ENCODE measurements around the gene CCDC24. TPM values are rescaled to one million over a fixed set of nuclear protein-coding genes. Genes with fewer than 3 reads are reported as not detected.

Gene CCDC24
- polyA plus RNA-seq, 2 of the 4 experiments (the other 2 are of a cell fraction), result 2.0 to 10.2 TPM

- TF ChIP-seq CEBPB (IDR thresholded peaks at IDR 0.05) (no peak), PBX3 (IDR thresholded peaks at IDR 0.05) (no peak), RCOR1 (IDR thresholded peaks at IDR 0.05; ENCODE audit: low read depth, low read length) (no peak)
- TF ChIP-seq, protein P1, sequence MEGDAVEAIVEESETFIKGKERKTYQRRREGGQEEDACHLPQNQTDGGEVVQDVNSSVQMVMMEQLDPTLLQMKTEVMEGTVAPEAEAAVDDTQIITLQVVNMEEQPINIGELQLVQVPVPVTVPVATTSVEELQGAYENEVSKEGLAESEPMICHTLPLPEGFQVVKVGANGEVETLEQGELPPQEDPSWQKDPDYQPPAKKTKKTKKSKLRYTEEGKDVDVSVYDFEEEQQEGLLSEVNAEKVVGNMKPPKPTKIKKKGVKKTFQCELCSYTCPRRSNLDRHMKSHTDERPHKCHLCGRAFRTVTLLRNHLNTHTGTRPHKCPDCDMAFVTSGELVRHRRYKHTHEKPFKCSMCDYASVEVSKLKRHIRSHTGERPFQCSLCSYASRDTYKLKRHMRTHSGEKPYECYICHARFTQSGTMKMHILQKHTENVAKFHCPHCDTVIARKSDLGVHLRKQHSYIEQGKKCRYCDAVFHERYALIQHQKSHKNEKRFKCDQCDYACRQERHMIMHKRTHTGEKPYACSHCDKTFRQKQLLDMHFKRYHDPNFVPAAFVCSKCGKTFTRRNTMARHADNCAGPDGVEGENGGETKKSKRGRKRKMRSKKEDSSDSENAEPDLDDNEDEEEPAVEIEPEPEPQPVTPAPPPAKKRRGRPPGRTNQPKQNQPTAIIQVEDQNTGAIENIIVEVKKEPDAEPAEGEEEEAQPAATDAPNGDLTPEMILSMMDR (IDR thresholded peaks at IDR 0.05), result peak; percentile 9; the same call in 1 of the 3 replicates
- ATAC-seq (peak; percentile 3 to 6; a peak in 3 of 6 replicates), FAIRE-seq (no peak), DNase-seq (ENCODE audit: low read depth in 1 of 2, low spot score in 1 of 2) (no peak)
- H3K4me3 ChIP-seq, result peak overlapping the region; percentile 84
- POLR2A ChIA-PET, result no interaction called here
- CTCF ChIA-PET, result interaction anchor here (0.9 to 4.1 kb wide), 3 partner anchors 13 to 227 kb away, joined by 3 to 18 read pairs (median 7); no protein-coding TSS in a partner anchor
- WGBS (ENCODE audit: missing lambda C conversion rate), result 71% methylated on average over 14 of the region's 19 CpGs
- H3K27ac ChIP-seq, result peak overlapping the region; percentile 87 to 89
- H3K4me2 ChIP-seq, result peak overlapping the region; percentile 98
- no peaks in the 10 kb centered on the region for H3K9me3 ChIP-seq
- H3K4me1 ChIP-seq, result peaks cover 37% of the 10 kb centered on the region
Measured at GRCh38 chr1:43990271-43991199, 864 bp upstream of the CCDC24 start.

DNA sequence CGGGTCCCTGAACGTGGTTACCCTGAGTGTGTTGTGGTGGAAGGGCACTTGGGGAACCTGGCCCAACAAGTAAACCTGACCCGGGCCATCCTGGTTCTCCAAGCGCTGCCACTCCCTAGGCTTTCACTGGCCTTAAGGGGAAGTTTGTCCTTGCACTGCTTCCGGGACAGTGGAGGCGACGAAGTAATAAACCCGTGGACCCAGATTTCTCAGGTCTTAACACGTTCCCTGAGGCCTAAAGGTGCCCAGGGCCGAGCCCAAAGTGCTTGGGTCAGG, 261 bp upstream of the CCDC24 start:
- POLR2A ChIA-PET, result no interaction called here
- Histone ChIP-seq H3K4me1 (peaks cover 31% of the 10 kb centered on the region), H3K4me2 (peak overlapping the region; percentile 98), H3K9me3 (no peaks in the 10 kb centered on the region), H3K4me3 (peak overlapping the region; percentile 84), H3K27ac (peak overlapping the region; percentile 87 to 89)
- 0% methylated on average over 3 of the region's 10 CpGs for WGBS (ENCODE audit: missing lambda C conversion rate)
- no peak for DNase-seq (ENCODE audit: low read depth in 1 of 2, low spot score in 1 of 2)
- TF ChIP-seq, protein P2, sequence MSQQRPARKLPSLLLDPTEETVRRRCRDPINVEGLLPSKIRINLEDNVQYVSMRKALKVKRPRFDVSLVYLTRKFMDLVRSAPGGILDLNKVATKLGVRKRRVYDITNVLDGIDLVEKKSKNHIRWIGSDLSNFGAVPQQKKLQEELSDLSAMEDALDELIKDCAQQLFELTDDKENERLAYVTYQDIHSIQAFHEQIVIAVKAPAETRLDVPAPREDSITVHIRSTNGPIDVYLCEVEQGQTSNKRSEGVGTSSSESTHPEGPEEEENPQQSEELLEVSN (IDR thresholded peaks at IDR 0.05; ENCODE audit: borderline replicate concordance, low read depth), result no peak
- no peak for TF ChIP-seq HEYL (CRISPR knock-in tag; IDR thresholded peaks at IDR 0.05)
- 0 out of 2 replicates have a peak, but pooled peaks have one; percentile 46 for TF ChIP-seq FOSB (CRISPR knock-in tag; IDR thresholded peaks at IDR 0.05)
- no peak for TF ChIP-seq GATA3 (IDR thresholded peaks at IDR 0.05; ENCODE audit: borderline replicate concordance)
- no peak for TF ChIP-seq RNF2 (IDR thresholded peaks at IDR 0.05; ENCODE audit: borderline replicate concordance, low read depth)
- TF ChIP-seq, protein P3, sequence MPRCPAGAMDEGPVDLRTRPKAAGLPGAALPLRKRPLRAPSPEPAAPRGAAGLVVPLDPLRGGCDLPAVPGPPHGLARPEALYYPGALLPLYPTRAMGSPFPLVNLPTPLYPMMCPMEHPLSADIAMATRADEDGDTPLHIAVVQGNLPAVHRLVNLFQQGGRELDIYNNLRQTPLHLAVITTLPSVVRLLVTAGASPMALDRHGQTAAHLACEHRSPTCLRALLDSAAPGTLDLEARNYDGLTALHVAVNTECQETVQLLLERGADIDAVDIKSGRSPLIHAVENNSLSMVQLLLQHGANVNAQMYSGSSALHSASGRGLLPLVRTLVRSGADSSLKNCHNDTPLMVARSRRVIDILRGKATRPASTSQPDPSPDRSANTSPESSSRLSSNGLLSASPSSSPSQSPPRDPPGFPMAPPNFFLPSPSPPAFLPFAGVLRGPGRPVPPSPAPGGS (IDR thresholded peaks at IDR 0.05), result 0 out of 3 replicates have a peak, but pooled peaks have one; percentile 15
- TF ChIP-seq JUNB (IDR thresholded peaks at IDR 0.05), result no peak
- no peak for TF ChIP-seq TP53 (CRISPR knock-in tag; IDR thresholded peaks at IDR 0.05)
- TF ChIP-seq KDM1A (IDR thresholded peaks at IDR 0.05; ENCODE audit: low read depth), result no peak
- TF ChIP-seq PBX3 (IDR thresholded peaks at IDR 0.05), result no peak
- TF ChIP-seq, protein P4, sequence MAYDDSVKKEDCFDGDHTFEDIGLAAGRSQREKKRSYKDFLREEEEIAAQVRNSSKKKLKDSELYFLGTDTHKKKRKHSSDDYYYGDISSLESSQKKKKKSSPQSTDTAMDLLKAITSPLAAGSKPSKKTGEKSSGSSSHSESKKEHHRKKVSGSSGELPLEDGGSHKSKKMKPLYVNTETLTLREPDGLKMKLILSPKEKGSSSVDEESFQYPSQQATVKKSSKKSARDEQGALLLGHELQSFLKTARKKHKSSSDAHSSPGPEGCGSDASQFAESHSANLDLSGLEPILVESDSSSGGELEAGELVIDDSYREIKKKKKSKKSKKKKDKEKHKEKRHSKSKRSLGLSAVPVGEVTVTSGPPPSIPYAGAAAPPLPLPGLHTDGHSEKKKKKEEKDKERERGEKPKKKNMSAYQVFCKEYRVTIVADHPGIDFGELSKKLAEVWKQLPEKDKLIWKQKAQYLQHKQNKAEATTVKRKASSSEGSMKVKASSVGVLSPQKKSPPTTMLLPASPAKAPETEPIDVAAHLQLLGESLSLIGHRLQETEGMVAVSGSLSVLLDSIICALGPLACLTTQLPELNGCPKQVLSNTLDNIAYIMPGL (CRISPR knock-in tag; IDR thresholded peaks at IDR 0.05; ENCODE audit: borderline replicate concordance), result no peak
- TF ChIP-seq USF2 (IDR thresholded peaks at IDR 0.05), result no peak
- no peak; a peak in 1 of 5 replicates for TF ChIP-seq JUN (IDR thresholded peaks at IDR 0.05)
- no peak for TF ChIP-seq NR3C1 (IDR thresholded peaks at IDR 0.05)
- no peak for TF ChIP-seq HOXA7 (CRISPR knock-in tag; IDR thresholded peaks at IDR 0.05)
- no peak for TF ChIP-seq NPAS2 (CRISPR knock-in tag; IDR thresholded peaks at IDR 0.05; ENCODE audit: borderline replicate concordance)
- no peak for TF ChIP-seq PHF8 (IDR thresholded peaks at IDR 0.05; ENCODE audit: borderline replicate concordance, low read depth)
- TF ChIP-seq HOXB5 (CRISPR knock-in tag; IDR thresholded peaks at IDR 0.05), result no peak
- no peak for FAIRE-seq
- CTCF ChIA-PET, result interaction anchor here (0.9 to 4.1 kb wide), 2 partner anchors 13 to 227 kb away, joined by 3 to 18 read pairs; no protein-coding TSS in a partner anchor
- peak; percentile 32 to 54; a peak in 2 of 6 replicates for ATAC-seq
